CD4-positive, alpha-beta T cell treated with Interleukin-4 for 4 hours (primary cell): ENCODE data around the gene AFF2.

ENCODE experiments used
- DNase-seq: peaks from one replicate; pipeline ENCODE4 v3.0.0-alpha.2; 2020

AFF2 gene

DNA sequence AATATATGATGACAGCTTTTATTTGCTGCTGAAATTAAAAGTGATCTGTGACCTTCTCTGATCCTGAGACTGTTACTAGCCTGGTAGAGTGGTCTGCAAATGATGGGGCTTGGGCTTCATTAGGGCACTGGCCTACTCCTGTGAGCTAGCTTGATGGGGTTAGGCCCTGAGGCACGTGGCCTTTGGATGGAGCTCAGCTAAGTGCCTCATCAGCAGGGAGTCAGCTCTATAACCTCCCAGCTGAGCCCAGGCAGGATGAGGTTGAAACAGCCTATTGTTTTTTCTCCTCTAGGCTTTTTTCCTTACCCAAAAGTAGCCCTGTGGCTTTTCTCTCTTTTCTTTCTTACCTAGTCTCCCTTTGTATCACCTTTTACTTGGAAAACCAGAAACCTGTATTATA lies 92.2 kb downstream of the AFF2 start:
- no peak for DNase-seq

DNA sequence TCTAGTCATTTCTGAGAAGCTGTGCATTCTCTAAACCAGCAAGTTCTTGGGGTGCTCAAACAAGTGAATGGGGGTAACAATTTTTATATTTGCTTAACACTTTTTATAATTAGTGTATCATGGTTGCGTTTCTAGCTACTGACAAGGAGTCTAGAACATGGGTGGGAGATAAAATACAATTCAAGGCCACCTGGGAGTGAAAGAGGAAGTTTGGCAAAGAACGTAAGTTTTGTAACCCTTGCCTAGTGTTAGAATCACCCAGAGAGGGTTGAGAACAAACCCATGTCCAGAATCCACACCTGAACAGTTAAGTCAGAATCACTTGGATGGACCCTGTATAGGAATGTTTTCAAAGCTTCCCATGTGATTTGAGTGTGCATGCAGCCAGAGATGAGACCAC lies 92.7 kb downstream of the AFF2 start:
- DNase-seq, result no peak

GRCh38 chrX:148593987-148594386 lies 93.6 kb downstream of the AFF2 start:
- DNase-seq, result no peak

- no peak for DNase-seq
These were observed 99.0 kb downstream of the AFF2 start for GRCh38 chrX:148599404-148599803.

- no peak for DNase-seq
These were observed 99.7 kb downstream of the AFF2 start for GRCh38 chrX:148600131-148600530.

DNA sequence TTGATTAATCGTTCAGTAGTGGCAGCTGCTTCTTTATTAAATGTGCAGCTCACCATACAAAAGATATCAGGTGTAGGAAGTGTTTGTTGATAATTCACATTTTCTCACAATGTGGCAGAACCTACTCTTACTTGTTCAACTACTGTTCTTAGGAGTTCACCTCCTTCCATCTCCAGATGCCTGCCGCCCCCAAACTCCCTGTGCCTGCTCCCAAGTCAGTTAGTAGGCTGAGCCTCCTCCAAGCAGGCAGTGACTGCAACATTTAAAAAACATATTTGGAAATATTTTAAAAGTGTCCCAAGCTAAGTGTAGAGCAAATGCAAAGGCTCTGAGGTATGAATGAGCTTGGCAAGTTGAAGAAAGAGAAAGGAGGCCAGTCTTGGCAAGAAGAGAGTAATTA lies 100.2 kb downstream of the AFF2 start:
- no peak for DNase-seq

DNA sequence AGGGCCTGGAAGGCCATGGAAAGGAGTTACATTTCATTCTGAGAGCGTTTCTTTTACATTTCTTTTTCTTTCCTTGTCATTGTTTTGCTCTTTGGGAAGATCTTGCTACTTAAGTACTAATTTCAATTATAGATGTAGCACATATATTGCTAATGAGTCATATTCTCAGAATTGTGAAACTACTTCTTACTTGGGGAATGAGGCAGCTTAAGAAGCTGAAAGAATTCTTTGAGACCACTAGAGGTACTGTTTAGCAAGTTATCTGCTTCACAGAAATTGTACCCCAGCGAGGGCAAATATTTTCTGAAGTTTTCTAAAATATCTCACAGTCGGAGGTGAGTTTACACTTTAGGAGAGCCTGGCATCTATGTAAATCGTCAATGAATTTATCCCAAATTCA lies 100.6 kb downstream of the AFF2 start:
- DNase-seq, result no peak

DNA sequence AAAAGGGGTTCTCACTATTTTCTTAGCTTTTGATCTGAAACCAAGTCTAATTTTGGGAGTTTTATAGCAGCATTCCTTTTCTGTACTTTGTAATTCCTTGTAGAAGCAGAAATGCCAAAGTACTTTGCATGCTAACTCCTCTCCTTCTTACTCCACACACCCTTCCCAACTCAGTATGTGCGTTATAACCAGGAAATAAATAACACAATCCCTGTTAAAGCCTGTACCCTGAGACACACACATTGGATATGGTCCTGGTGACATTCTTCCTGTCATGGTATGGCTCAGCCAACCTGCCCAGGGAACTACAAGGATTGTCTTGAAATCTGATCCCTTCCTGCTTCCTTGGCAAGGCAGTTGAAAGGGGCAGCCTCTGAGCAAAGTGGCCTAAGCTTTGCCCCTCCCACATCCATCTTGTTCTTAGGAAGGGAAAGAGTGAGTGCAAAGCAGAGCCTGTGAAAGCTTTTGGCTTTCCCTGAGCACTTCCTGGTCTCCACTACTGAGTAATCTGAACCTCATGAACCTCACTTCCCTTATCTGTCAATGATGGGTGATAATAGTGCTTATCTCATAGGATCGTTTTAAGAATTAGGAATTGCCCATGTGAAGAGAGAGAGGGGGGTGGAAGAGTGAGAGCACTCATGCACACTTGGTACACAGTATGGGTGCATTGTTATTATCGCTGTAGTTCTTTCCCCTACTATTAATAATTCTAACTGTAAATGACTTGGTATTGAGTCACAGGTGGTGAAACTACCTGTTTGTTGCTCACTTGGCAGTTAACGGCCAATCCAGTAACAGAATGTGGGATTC lies 109.3 kb downstream of the AFF2 start:
- DNase-seq, result no peak

- no peak for DNase-seq
These were observed 109.9 kb downstream of the AFF2 start for GRCh38 chrX:148610328-148610698.

- no peak for DNase-seq
These were observed 111.6 kb downstream of the AFF2 start for GRCh38 chrX:148611993-148612392.

- DNase-seq, result no peak
These were observed 112.0 kb downstream of the AFF2 start for GRCh38 chrX:148612431-148612830.

DNA sequence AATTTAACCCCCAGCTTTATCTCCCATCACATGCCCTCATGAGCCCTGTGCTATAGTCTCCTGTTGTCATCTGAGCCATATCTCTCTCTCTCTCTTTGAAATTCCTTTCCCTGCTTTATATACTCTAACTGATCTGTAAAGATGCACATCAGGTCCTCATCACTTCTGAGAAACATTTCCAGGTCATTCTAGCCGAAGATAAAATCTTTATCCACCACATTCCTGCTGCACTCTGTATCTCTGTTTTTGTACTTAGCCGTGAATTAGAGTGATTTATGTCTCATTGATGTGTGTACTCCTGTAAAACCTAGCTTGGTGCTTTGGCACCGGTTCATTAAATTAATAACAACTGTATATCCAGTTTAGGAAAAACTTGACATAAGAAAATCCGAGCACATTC lies 113.2 kb downstream of the AFF2 start:
- no peak for DNase-seq

DNA sequence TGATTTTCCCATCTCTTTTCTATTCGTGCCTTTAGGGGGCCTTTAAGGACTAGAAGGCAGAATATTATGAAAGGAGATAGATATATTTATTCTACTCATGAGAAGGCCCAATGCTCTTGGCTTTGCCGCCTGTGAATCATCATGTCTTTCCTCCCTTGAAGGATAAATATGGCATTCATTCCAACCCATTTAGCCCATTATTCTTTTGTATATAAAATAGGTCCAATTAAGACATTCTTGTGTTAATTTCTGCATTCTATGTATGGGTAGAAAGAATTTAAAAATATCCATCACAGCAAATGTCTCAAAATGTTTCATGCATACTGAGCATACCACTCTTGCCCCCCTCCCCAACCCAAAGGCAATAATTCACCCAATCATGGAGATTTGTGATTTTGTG lies 115.1 kb downstream of the AFF2 start:
- no peak for DNase-seq

DNA sequence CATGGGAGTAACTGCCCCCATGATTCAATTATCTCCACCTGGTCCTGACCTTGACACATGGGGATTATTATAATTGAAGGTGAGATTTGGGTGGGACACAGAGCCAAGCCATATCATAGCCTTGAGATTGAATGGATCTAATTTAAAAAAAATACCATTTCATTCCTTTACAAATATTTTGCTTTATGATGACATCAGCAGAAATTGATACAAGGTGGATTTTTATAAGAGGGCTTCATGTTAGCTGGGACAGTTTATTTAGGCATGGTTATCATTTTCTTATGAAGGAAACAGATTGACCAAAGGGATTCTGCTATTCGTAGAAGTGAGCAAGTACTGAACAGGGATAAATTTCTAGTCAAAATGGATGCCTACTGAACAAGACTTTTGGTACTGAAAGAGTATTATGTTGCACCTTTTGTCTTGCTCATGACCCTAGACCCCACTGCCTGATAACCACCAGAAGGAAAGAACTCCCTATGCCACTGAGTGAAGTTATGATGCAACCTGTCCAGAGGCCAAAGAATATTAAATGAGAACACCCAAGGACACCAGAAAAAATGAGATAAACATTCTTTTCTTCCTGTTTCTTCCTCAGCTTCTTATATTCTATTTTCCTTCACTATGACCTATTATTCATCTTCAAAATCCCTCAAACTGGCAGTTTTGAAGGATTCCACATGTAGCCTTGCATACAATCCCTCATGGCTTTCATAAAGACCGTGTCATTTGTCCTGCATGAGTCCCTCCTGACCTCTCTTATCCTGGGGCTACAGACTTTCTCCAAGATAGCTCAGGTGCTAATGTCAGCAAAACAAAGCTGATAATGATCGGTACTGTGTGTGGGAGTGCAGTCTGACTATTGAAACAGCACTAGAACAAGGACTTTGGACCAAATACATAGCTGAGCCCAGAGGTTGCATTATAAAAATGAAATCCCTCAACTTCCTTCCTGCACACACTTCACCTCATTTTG lies 118.3 kb downstream of the AFF2 start:
- DNase-seq, result no peak

GRCh38 chrX:148620023-148620422 lies 119.6 kb downstream of the AFF2 start:
- no peak for DNase-seq

- no peak for DNase-seq
These were observed 124.6 kb downstream of the AFF2 start for GRCh38 chrX:148624951-148625474.

DNA sequence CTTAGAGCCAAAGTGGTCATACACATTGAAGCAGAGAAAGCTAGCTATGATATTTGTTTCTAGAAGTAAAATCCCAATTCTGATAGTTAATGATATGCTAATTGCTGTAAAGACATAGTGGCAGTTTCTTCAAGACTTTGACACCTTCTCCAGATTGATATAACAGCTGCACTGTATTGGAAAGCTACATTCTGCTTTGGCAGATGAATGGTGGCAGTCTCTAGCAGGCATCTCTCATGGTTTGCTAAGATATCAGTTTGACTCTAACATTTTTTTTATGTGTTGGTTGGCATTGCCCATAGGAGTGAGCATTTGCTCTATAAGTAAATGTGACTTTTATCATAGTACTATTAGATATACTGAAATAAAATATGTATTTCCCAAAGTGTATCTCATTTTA lies 128.2 kb downstream of the AFF2 start:
- DNase-seq, result no peak

GRCh38 chrX:148629434-148629833 lies 129.0 kb downstream of the AFF2 start:
- DNase-seq, result no peak

GRCh38 chrX:148632444-148632843 lies 132.0 kb downstream of the AFF2 start:
- DNase-seq, result no peak

DNA sequence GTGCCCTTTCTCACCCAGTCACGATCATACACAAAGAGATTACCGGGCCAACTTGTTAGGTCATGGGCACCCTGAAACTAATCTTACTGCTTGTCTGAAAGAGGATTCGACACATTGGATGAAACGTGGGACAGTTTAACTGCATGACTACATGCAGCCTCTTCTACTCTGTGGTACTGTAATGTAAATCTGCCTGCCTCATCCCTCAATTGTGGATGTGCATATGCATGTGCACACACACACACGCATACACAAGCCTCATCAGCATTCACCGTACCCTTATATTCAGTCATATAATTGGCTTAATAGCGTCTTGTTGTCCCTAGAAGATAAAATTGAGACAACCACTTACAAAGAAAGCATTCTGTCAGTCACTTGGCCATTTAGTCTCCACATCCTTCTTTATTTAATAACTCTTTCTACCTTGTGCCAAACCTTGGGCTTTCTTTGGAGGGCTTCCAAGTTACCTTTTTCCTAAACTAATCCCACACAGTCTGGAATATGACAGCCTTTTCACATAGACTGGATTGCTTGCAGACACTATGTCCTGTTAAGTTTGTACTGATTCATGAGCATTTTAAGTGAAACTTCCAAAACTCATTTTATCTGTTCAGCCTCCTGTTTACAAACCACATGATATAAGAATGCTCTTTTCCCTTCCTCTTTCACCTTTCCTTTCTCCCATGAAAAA lies 132.9 kb downstream of the AFF2 start:
- no peak for DNase-seq

- DNase-seq, result no peak
These were observed 134.2 kb downstream of the AFF2 start for GRCh38 chrX:148634591-148634990.

GRCh38 chrX:148643460-148643859 lies 143.0 kb downstream of the AFF2 start:
- DNase-seq, result no peak

- no peak for DNase-seq
These were observed 147.2 kb downstream of the AFF2 start for GRCh38 chrX:148647651-148648050.
